Mesothelial cell of epicardium (in vitro differentiated cells): Measurements from ENCODE around the gene ADGRA3. TPM values are rescaled to one million over a fixed set of nuclear protein-coding genes. Genes with fewer than 3 reads are reported as not detected.
"Not testable (repeated sequence)": the region's sequence is repeated elsewhere in the genome, so short reads cannot be mapped to it uniquely, and the experiment has no call there.

Experiments
- DNase-seq, 2 experiments: peaks; one replicate each; pipeline ENCODE4 v3.0.0; 2021; ENCODE audit warnings: low spot score in 2 of 2; ENCODE audit not compliant: unreplicated experiment in 2 of 2
- H3K27ac Mint-ChIP-seq: 2 replicates; pipeline ENCODE4 v1.8.0; 2021; ENCODE audit warnings: mixed read lengths
- H3K27me3 Mint-ChIP-seq: 2 replicates; pipeline ENCODE4 v1.8.0; 2021; ENCODE audit warnings: low read depth, mixed read lengths
- H3K36me3 Mint-ChIP-seq: 2 replicates; pipeline ENCODE4 v1.8.0; 2021; ENCODE audit warnings: mixed read lengths
- H3K4me1 Mint-ChIP-seq: 2 replicates; pipeline ENCODE4 v1.8.0; 2021; ENCODE audit warnings: mixed read lengths
- H3K4me3 Mint-ChIP-seq: 2 replicates; pipeline ENCODE4 v1.8.0; 2021; ENCODE audit warnings: mild to moderate bottlenecking, moderate library complexity, mixed read lengths
- H3K9me3 Mint-ChIP-seq: 2 replicates; pipeline ENCODE4 v1.8.0; 2021; ENCODE audit warnings: mixed read lengths
- total RNA-seq: library from RNA; stranded (reverse); gene quantifications from 3 replicates; pipeline ENCODE4 v1.2.1, GENCODE V29; 2021
- TF ChIP-seq, protein P1 (sequence below): fragments of 200-600 bp; sonication (generic); IDR thresholded peaks from one replicate; pipeline ENCODE4 v1.5.0; 2021; ENCODE audit warnings: antibody characterized with exemption; ENCODE audit not compliant: unreplicated experiment

ADGRA3 gene
- total RNA-seq, 1 donor from 2014 or later = 109 TPM

GRCh38 chr4:22384154-22384553, 131.7 kb downstream of the ADGRA3 start:
- Mint-ChIP-seq H3K27ac (no peak overlapping the region), H3K4me1 (no peaks in the 10 kb centered on the region), H3K4me3 (no peak overlapping the region), H3K36me3 (peaks cover 37% of the 10 kb centered on the region), H3K27me3 (no peaks in the 10 kb centered on the region), H3K9me3 (peaks cover 9% of the 10 kb centered on the region)
- TF ChIP-seq, protein P1, sequence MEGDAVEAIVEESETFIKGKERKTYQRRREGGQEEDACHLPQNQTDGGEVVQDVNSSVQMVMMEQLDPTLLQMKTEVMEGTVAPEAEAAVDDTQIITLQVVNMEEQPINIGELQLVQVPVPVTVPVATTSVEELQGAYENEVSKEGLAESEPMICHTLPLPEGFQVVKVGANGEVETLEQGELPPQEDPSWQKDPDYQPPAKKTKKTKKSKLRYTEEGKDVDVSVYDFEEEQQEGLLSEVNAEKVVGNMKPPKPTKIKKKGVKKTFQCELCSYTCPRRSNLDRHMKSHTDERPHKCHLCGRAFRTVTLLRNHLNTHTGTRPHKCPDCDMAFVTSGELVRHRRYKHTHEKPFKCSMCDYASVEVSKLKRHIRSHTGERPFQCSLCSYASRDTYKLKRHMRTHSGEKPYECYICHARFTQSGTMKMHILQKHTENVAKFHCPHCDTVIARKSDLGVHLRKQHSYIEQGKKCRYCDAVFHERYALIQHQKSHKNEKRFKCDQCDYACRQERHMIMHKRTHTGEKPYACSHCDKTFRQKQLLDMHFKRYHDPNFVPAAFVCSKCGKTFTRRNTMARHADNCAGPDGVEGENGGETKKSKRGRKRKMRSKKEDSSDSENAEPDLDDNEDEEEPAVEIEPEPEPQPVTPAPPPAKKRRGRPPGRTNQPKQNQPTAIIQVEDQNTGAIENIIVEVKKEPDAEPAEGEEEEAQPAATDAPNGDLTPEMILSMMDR = no peak
- no peak for DNase-seq

DNA sequence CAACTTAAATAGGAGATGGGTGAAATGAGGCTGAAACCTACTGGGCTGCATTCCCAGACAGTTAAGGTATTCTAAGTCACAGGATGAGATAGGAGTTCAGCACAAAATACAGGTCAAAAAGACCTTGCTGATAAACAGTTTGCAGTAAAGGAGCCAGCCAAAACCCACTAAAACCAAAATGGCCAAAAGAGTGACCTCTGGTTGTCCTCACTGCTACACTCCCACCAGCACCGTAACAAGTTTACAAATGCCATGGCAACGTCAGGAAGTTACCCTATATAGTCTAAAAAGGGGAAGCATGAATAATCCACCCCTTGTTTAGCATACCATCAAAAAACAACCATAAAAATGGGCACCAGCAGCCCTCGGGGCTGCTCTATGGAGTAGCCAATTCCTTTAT, 133.7 kb downstream of the ADGRA3 start:
- H3K4me1 Mint-ChIP-seq, H3K27ac Mint-ChIP-seq, H3K4me3 Mint-ChIP-seq, H3K27me3 Mint-ChIP-seq, DNase-seq: not testable (repeated sequence)
- Mint-ChIP-seq H3K9me3 (peaks cover 26% of the 10 kb centered on the region), H3K36me3 (peaks cover 43% of the 10 kb centered on the region)

GRCh38 chr4:22372986-22373385, 142.9 kb downstream of the ADGRA3 start:
- TF ChIP-seq, protein P1 = no peak
- peaks cover 10% of the 10 kb centered on the region for H3K36me3 Mint-ChIP-seq
- H3K27ac Mint-ChIP-seq = no peak overlapping the region
- no peak overlapping the region for H3K4me3 Mint-ChIP-seq
- H3K9me3 Mint-ChIP-seq = peaks cover 29% of the 10 kb centered on the region
- no peaks in the 10 kb centered on the region for H3K4me1 Mint-ChIP-seq
- no peaks in the 10 kb centered on the region for H3K27me3 Mint-ChIP-seq
- no peak for DNase-seq

- Mint-ChIP-seq H3K4me3 (no peak overlapping the region), H3K27ac (no peak overlapping the region), H3K36me3 (no peaks in the 10 kb centered on the region), H3K9me3 (peaks cover 14% of the 10 kb centered on the region), H3K4me1 (no peaks in the 10 kb centered on the region), H3K27me3 (no peaks in the 10 kb centered on the region)
- no peak for DNase-seq
- TF ChIP-seq, protein P1 = no peak
These were observed 145.8 kb downstream of the ADGRA3 start for GRCh38 chr4:22369901-22370562.

- H3K9me3 Mint-ChIP-seq = peaks cover 15% of the 10 kb centered on the region
- TF ChIP-seq, protein P1 = no peak
- no peak for DNase-seq
- no peak overlapping the region for H3K27ac Mint-ChIP-seq
- no peaks in the 10 kb centered on the region for H3K27me3 Mint-ChIP-seq
- H3K36me3 Mint-ChIP-seq = peaks cover 6% of the 10 kb centered on the region
- H3K4me1 Mint-ChIP-seq = no peaks in the 10 kb centered on the region
- H3K4me3 Mint-ChIP-seq = no peak overlapping the region
These were observed 152.1 kb downstream of the ADGRA3 start for GRCh38 chr4:22363787-22364186.

DNA sequence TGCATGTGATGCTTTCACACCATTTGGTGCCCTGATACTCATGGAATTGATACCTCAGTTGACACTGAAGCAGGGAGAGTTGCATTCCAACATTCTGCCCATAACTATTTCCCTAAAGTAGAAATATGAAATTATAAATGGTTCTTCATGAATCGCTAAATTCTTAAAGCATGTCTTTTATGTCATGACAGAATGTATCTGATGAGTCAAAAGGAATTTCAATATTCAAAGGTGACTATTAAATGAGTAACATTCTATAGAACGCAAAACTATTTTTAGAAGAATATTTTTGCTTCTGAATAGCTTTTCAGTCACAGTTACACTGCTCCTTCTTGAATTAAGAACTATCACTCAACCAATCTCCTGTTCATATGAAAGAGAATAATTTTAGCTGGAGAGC, 152.8 kb downstream of the ADGRA3 start:
- TF ChIP-seq, protein P1 = no peak
- no peak for DNase-seq
- Mint-ChIP-seq H3K27ac (no peak overlapping the region), H3K4me3 (no peak overlapping the region), H3K4me1 (no peaks in the 10 kb centered on the region), H3K36me3 (peaks cover 11% of the 10 kb centered on the region), H3K9me3 (peaks cover 17% of the 10 kb centered on the region), H3K27me3 (no peaks in the 10 kb centered on the region)
